H9 (cell line): ENCODE results near the gene POLR2J. TPM values are rescaled to one million over a fixed set of nuclear protein-coding genes. Genes with fewer than 3 reads are reported as not detected.
A peak's percentile ranks its signal among the peaks of the same experiment; 100 is the strongest.

ENCODE experiments used
- DNase-seq: peaks from one replicate; pipeline ENCODE4 v3.0.0-alpha.2; 2017
- H2AFZ ChIP-seq: one replicate; pipeline ENCODE4 v1.6.1; 2013; ENCODE audit warnings: mild to moderate bottlenecking, low read length, control low read depth, moderate library complexity
- H2AK5ac ChIP-seq: 2 replicates; pipeline ENCODE4 v1.6.1; 2013; ENCODE audit warnings: low read length, control low read depth, mixed read lengths; ENCODE audit not compliant: insufficient read length
- H2BK120ac ChIP-seq: one replicate; pipeline ENCODE4 v1.6.1; 2013; ENCODE audit warnings: low read depth, mild to moderate bottlenecking, low read length, control low read depth, inconsistent platforms; ENCODE audit not compliant: poor library complexity, severe bottlenecking
- H2BK12ac ChIP-seq: 2 replicates; pipeline ENCODE4 v1.6.1; 2013; ENCODE audit warnings: low read length, control low read depth, mixed read lengths, low read depth; ENCODE audit not compliant: insufficient read length
- H2BK15ac ChIP-seq: 2 replicates; pipeline ENCODE4 v1.6.1; 2013; ENCODE audit warnings: low read depth, low read length, control low read depth
- H2BK20ac ChIP-seq: one replicate; pipeline ENCODE4 v1.6.1; 2013; ENCODE audit warnings: low read depth, mild to moderate bottlenecking, low read length, control low read depth, inconsistent platforms; ENCODE audit not compliant: poor library complexity, severe bottlenecking
- H2BK5ac ChIP-seq: 2 replicates; pipeline ENCODE4 v1.6.1; 2013; ENCODE audit warnings: low read length, control low read depth, mixed read lengths; ENCODE audit not compliant: insufficient read length
- H3K14ac ChIP-seq: 2 replicates; pipeline ENCODE4 v1.6.1; 2013; ENCODE audit warnings: low read length, control low read depth; ENCODE audit not compliant: insufficient read depth
- H3K18ac ChIP-seq: 2 replicates; pipeline ENCODE4 v1.6.1; 2013; ENCODE audit warnings: low read depth, mild to moderate bottlenecking, mixed read lengths, low read length, control low read depth; ENCODE audit not compliant: insufficient read length
- H3K23ac ChIP-seq: 2 replicates; pipeline ENCODE4 v1.6.1; 2013; ENCODE audit warnings: low read length, control low read depth, mixed read lengths, low read depth; ENCODE audit not compliant: insufficient read length
- H3K23me2 ChIP-seq: 2 replicates; pipeline ENCODE4 v1.6.1; 2013; ENCODE audit warnings: low read depth, mild to moderate bottlenecking, mixed read lengths, low read length, control low read depth; ENCODE audit not compliant: insufficient read length, poor library complexity, severe bottlenecking
- H3K27ac ChIP-seq: 2 replicates; pipeline ENCODE4 v1.5.1; 2013; ENCODE audit warnings: low read length, control low read depth, mixed read lengths, low read depth; ENCODE audit not compliant: insufficient read length
- H3K27me3 ChIP-seq: 2 replicates; pipeline ENCODE4 v1.6.1; 2013; ENCODE audit warnings: low read length, control low read depth, inconsistent platforms; ENCODE audit not compliant: insufficient read depth
- H3K4ac ChIP-seq: 2 replicates; pipeline ENCODE4 v1.6.1; 2013; ENCODE audit warnings: low read depth, mild to moderate bottlenecking, control low read depth, inconsistent platforms, low read length, moderate library complexity
- H3K4me1 ChIP-seq: 2 replicates; pipeline ENCODE4 v1.6.1; 2013; ENCODE audit warnings: low read length, control low read depth, inconsistent platforms; ENCODE audit not compliant: insufficient read depth
- H3K4me2 ChIP-seq: 2 replicates; pipeline ENCODE4 v1.6.1; 2013; ENCODE audit warnings: low read length, control low read depth, mixed read lengths; ENCODE audit not compliant: insufficient read length, insufficient read depth
- H3K56ac ChIP-seq: 2 replicates; pipeline ENCODE4 v1.6.1; 2013; ENCODE audit warnings: low read depth, mild to moderate bottlenecking, mixed read lengths, low read length, control low read depth; ENCODE audit not compliant: insufficient read length
- H3K79me1 ChIP-seq: 2 replicates; pipeline ENCODE4 v1.6.1; 2013; ENCODE audit warnings: low read depth, mild to moderate bottlenecking, moderate library complexity, low read length, control low read depth, inconsistent platforms; ENCODE audit not compliant: insufficient read depth, poor library complexity, severe bottlenecking
- H3K79me2 ChIP-seq: 2 replicates; pipeline ENCODE4 v1.6.1; 2013; ENCODE audit warnings: low read length, control low read depth, inconsistent platforms; ENCODE audit not compliant: insufficient read depth
- H3K9ac ChIP-seq: 2 replicates; pipeline ENCODE4 v1.6.1; 2013; ENCODE audit warnings: low read length, control low read depth, mixed read lengths; ENCODE audit not compliant: insufficient read length; ENCODE audit errors: extremely low read depth
- H3K9me3 ChIP-seq: one replicate; pipeline ENCODE4 v1.6.1; 2013; ENCODE audit warnings: low read depth, low read length, inconsistent platforms; ENCODE audit not compliant: control insufficient read depth
- H3T11ph ChIP-seq: one replicate; pipeline ENCODE4 v1.6.1; 2013; ENCODE audit warnings: mild to moderate bottlenecking, low read length, control low read depth, inconsistent platforms
- H4K20me1 ChIP-seq: one replicate; pipeline ENCODE4 v1.6.1; 2013; ENCODE audit not compliant: control insufficient read depth, insufficient read length, insufficient read depth
- H4K5ac ChIP-seq: 2 replicates; pipeline ENCODE4 v1.6.1; 2013; ENCODE audit warnings: low read depth, mild to moderate bottlenecking, mixed read lengths, low read length, control low read depth; ENCODE audit not compliant: insufficient read length
- H4K8ac ChIP-seq: replicated peaks from 2 replicates; pipeline ENCODE4 v1.6.1; 2013; ENCODE audit warnings: low read length, control low read depth, mixed read lengths, low read depth; ENCODE audit not compliant: insufficient read length
- H4K91ac ChIP-seq: 2 replicates; pipeline ENCODE4 v1.6.1; 2013; ENCODE audit warnings: low read depth, mild to moderate bottlenecking, moderate library complexity, mixed read lengths, low read length, control low read depth; ENCODE audit not compliant: insufficient read length
- H3K27ac Mint-ChIP-seq, 3 experiments: 2 replicates in 2 of 3; 3 replicates in 1 of 3; pipeline ENCODE4 v1.8.0; 2020 to 2021; ENCODE audit warnings: mixed read lengths in 3 of 3, mild to moderate bottlenecking in 1 of 3, moderate library complexity in 1 of 3
- H3K27me3 Mint-ChIP-seq: 2 replicates; pipeline ENCODE4 v1.8.0; 2021; ENCODE audit warnings: low read depth, mild to moderate bottlenecking, moderate library complexity, mixed read lengths
- H3K36me3 Mint-ChIP-seq, 3 experiments: 2 replicates in 2 of 3; 3 replicates in 1 of 3; pipeline ENCODE4 v1.8.0; 2020 to 2021; ENCODE audit warnings: low read depth in 3 of 3, mixed read lengths in 3 of 3; ENCODE audit not compliant: insufficient read depth in 1 of 3
- H3K4me1 Mint-ChIP-seq, 2 experiments: 2 replicates each; pipeline ENCODE4 v1.8.0; 2020; ENCODE audit warnings: mixed read lengths in 2 of 2
- H3K4me3 Mint-ChIP-seq, 2 experiments: 2 replicates in 1 of 2; 3 replicates in 1 of 2; pipeline ENCODE4 v1.8.0; 2020 to 2021; ENCODE audit warnings: mild to moderate bottlenecking in 2 of 2, mixed read lengths in 2 of 2, moderate library complexity in 1 of 2
- H3K9me3 Mint-ChIP-seq, 2 experiments: 2 replicates in 1 of 2; 3 replicates in 1 of 2; pipeline ENCODE4 v1.8.0; 2020; ENCODE audit warnings: mild to moderate bottlenecking in 2 of 2, mixed read lengths in 2 of 2, moderate library complexity in 1 of 2
- WGBS: extraction: QIAGEN DNeasy Blood & Tissue Kit; methylation state at CpG from one replicate; pipeline ENCODE4 v1.1.7; 2013; ENCODE audit warnings: missing lambda C conversion rate, low lambda C conversion rate, mixed read lengths; ENCODE audit not compliant: insufficient read length; ENCODE audit errors: extremely low coverage; 5-methylcytosine and 5-hydroxymethylcytosine counted together
- total RNA-seq: library from RNA; stranded (reverse); gene quantifications from 2 replicates; pipeline ENCODE4 v1.2.1, GENCODE V29; 2021
- TF ChIP-seq, protein P1 (sequence below): fragments of 200-600 bp; sonication (generic); conservative IDR thresholded peaks from 3 replicates; pipeline ENCODE4 v1.8.0; 2021; ENCODE audit warnings: antibody characterized with exemption, mild to moderate bottlenecking

POLR2J gene
- total RNA-seq, 1 experiment from 2014 or later: 58.5 TPM

DNA sequence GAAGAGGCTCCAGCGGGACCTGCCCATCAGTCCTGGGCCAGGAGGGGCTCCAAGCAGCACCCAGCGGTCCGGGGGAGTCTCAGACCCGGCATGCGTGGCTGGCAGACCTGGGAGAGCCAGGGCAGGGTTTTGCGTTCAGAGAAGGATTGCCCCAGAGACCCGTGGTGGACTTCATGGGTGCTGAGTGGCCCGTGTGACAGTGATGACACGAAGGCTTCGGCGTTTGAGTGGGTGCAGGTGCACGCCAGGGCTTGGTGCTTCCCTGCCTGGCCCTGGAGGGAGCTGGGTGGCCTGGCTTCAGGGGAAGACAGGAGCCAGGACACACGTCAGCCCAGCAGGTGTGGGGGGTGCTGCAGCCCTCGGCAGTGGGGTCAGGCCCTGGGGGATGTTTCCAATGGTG is 31.4 kb downstream of the POLR2J start:
- Histone ChIP-seq H4K5ac (no peak overlapping the region), H3K9ac (no peak overlapping the region), H2BK12ac (no peak overlapping the region), H3K79me2 (no peaks in the 10 kb centered on the region), H3K9me3 (no peaks in the 10 kb centered on the region), H3K23me2 (no peaks in the 10 kb centered on the region), H4K8ac (no peak overlapping the region), H2BK20ac (no peak overlapping the region), H3K18ac (no peak overlapping the region), H4K20me1 (no peaks in the 10 kb centered on the region), H3K79me1 (no peaks in the 10 kb centered on the region), H3K56ac (no peak overlapping the region), H2BK120ac (no peak overlapping the region), H3K23ac (no peak overlapping the region), H2AK5ac (no peak overlapping the region), H2BK5ac (no peak overlapping the region), H3K14ac (no peak overlapping the region), H4K91ac (peak overlapping the region; percentile 69), H3K27ac (no peak overlapping the region), H3K4me1 (no peaks in the 10 kb centered on the region), H3K4me2 (no peak overlapping the region), H3T11ph (no peak overlapping the region), H3K4ac (no peak overlapping the region), H2AFZ (no peak overlapping the region), H3K27me3 (no peaks in the 10 kb centered on the region), H2BK15ac (no peak overlapping the region)
- no peak for DNase-seq
- H3K9me3 Mint-ChIP-seq: no peaks in the 10 kb centered on the region
- TF ChIP-seq, protein P1, sequence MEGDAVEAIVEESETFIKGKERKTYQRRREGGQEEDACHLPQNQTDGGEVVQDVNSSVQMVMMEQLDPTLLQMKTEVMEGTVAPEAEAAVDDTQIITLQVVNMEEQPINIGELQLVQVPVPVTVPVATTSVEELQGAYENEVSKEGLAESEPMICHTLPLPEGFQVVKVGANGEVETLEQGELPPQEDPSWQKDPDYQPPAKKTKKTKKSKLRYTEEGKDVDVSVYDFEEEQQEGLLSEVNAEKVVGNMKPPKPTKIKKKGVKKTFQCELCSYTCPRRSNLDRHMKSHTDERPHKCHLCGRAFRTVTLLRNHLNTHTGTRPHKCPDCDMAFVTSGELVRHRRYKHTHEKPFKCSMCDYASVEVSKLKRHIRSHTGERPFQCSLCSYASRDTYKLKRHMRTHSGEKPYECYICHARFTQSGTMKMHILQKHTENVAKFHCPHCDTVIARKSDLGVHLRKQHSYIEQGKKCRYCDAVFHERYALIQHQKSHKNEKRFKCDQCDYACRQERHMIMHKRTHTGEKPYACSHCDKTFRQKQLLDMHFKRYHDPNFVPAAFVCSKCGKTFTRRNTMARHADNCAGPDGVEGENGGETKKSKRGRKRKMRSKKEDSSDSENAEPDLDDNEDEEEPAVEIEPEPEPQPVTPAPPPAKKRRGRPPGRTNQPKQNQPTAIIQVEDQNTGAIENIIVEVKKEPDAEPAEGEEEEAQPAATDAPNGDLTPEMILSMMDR: no peak
- peaks cover 6 to 9% of the 10 kb centered on the region in 2 experiments for H3K4me1 Mint-ChIP-seq
- H3K4me3 Mint-ChIP-seq: no peak overlapping the region
- peaks cover 2 to 20% (median 6%) of the 10 kb centered on the region in 3 experiments; a peak in 6 of 7 replicates for H3K36me3 Mint-ChIP-seq
- H3K27me3 Mint-ChIP-seq: no peaks in the 10 kb centered on the region; the same call in 1 of the 2 replicates
- H3K27ac Mint-ChIP-seq: no peak overlapping the region; a peak in 1 of 7 replicates
- no CpG with 5 or more reads among the region's 14 CpGs for WGBS
